Measurements from ENCODE around the gene PPP2R2D.

Gene PPP2R2D

DNA sequence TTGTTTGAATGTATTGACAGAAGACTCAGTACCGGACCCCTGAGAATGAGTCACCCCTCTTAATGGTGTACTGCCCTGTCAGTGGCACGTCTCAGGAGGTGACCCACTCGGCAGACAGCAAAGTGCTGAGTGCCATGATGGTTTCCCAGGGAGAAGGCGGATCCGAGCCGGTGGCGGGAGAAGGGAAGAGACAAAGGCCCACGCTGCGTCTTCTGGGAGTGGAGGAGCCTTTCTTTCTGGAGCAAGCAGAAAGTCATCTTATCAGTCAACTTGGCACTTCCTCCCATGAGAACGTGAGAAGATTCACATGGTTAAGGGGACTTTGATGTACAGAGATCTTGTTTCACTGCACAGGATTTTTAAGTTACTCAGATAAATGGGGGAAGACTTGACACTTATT lies 14.6 kb upstream of the PPP2R2D start:
- no peak for DNase-seq (ENCODE audit: low read depth in 2 of 3, low spot score in 2 of 3)

DNA sequence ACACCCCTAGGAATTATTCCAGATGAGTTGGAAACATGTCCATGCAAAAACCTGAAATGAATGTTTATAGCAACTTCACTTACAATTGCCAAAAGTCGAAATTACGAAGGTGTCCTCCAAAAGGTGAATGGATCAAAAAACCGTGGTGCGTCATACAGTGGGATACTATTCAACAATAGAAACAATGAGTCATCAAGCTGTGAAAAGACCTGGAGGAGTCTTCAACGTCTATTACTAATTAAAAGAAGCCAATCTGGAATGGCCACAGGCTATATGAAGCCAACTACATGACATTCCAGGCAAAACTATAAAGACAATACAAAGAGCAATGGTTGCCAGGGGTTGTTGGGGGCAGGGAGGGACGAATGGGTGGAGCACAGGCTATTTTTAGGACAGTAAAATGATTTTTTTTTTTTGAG lies 12.6 kb upstream of the PPP2R2D start:
- no peak for DNase-seq (ENCODE audit: low read depth in 2 of 3, low spot score in 2 of 3)

DNA sequence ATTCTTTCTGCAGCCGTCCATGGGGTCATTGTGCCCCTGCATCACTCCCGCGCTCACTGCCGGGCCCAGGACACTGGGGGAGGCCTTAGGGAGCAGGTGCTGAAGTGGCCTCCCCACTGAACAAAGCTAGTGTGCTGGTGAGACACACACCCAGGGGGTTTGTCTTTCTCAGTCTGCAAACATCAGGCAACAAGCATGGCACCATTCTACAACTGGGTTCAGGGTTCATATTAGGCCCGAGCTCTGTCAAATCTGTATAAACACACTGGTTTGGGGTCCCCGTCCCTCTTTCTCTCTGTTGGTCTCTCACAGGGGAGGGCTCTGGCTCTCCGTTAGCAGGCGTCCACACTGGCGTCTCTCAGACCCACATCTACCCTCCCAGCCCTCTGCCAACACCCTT lies 11.1 kb upstream of the PPP2R2D start:
- no peak for DNase-seq (ENCODE audit: low read depth in 2 of 3, low spot score in 2 of 3)

- DNase-seq (ENCODE audit: low read depth in 2 of 3, low spot score in 2 of 3): no peak
These were observed 10.3 kb upstream of the PPP2R2D start for GRCh38 chr10:131890276-131891195.

GRCh38 chr10:131891196-131891928 lies 9.4 kb upstream of the PPP2R2D start:
- DNase-seq (ENCODE audit: low read depth in 2 of 3, low spot score in 2 of 3): no peak

- no peak for DNase-seq (ENCODE audit: low read depth in 2 of 3, low spot score in 2 of 3)
These were observed 8.6 kb upstream of the PPP2R2D start for GRCh38 chr10:131891929-131892805.

DNA sequence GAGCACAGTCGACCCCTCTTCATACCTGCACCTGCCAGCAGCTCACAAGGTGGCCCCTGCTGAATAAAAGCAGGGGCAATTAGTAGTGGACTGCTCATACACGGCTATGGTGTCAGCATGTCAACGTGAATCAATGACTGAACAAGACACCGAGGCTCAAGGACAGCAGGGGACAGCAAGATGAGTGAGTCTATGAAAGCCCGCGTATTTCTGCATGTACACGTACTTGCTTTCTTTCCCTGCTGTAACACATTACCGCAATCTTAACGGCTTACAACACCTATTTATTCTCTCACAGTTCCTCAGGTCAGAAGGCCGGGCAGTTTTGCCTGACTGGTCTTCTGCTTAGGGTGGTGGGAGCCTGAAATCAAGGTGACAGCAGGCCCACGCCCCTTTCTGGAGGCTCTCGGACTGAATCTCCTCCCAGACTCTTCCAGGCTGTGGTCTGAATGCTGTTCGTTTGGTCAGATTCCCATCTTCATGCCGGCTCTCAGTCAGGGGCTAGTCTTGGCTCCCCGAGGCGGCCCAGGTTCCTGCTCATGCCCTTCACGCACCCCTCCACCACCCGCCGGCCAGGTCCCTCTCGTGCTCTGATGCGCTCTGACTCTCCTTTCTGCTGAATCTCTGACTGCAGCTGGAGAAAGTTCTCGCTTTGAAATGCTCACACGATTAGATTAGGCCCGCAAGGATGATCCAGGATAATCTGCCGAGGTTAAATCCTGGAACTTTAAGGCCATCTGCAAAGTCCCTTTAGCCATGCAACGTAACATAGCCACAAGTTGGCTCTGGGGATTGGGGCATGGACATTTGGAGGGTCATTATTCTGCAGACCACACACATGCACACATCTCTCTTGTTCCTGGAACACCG lies 7.8 kb upstream of the PPP2R2D start:
- no peak for DNase-seq (ENCODE audit: low read depth in 2 of 3, low spot score in 2 of 3)

DNA sequence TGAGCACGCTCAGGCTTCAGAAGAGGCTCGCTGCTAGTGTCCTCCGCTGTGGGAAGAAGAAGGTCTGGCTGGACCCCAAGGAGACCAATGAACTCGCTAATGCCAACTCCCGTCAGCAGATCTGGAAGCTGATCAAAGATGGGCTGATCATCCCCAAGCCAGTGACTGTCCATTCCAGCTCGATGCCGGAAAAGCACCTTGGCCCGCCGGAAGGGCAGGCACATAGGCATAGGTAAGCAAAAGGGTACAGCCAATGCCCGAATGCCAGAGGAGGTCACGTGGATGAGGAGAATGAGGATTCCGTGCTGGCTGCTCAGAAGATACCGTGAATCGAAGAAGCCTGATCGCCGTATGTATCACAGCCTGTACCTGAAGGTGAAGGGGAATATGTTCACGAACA lies 5.7 kb upstream of the PPP2R2D start:
- no peak for DNase-seq (ENCODE audit: low read depth in 2 of 3, low spot score in 2 of 3)

DNA sequence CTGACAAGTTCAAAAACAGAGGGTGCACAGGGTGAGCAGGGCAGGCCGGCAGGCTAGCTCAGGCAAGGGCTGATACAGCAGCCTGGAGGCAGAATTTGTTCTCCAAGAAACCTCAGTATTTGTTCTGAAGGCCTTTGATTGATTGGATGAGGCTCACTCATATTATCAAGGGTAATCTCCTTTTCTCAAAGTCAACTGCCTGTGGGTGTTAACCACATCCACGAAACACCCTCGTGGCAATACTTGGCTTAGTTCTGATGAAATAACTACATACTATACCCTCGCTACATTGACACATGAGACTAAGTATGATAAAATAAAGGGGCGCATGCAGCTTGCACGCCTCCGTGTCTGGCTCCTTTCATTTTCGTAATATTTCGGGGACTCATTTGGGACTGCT lies 4.4 kb upstream of the PPP2R2D start:
- DNase-seq (ENCODE audit: low read depth in 2 of 3, low spot score in 2 of 3): no peak

- DNase-seq (ENCODE audit: low read depth in 2 of 3, low spot score in 2 of 3): no peak
These were observed 3.4 kb upstream of the PPP2R2D start for GRCh38 chr10:131897297-131897899.

DNA sequence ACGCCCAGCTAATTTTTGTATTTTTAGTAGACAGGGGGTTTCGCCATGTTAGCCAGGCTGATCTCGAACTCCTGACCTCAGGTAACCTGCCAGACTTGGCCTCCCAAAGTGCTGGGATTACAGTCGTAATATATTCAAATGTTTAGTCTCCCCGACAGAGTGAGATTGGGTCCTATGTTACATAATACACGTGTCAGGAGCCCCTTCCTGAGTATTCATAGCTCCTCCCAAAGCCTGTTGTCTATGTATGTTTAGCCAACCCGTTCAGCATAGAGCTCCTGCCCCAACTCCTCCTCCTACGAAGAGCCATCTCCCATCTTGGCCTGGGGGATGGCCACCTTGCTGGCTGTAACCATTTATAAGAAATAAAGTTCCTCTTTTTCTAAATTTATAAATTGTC lies 2.7 kb upstream of the PPP2R2D start:
- no peak for DNase-seq (ENCODE audit: low read depth in 2 of 3, low spot score in 2 of 3)

GRCh38 chr10:131898713-131899112 lies 2.1 kb upstream of the PPP2R2D start:
- no peak for DNase-seq (ENCODE audit: low read depth in 2 of 3, low spot score in 2 of 3)

DNA sequence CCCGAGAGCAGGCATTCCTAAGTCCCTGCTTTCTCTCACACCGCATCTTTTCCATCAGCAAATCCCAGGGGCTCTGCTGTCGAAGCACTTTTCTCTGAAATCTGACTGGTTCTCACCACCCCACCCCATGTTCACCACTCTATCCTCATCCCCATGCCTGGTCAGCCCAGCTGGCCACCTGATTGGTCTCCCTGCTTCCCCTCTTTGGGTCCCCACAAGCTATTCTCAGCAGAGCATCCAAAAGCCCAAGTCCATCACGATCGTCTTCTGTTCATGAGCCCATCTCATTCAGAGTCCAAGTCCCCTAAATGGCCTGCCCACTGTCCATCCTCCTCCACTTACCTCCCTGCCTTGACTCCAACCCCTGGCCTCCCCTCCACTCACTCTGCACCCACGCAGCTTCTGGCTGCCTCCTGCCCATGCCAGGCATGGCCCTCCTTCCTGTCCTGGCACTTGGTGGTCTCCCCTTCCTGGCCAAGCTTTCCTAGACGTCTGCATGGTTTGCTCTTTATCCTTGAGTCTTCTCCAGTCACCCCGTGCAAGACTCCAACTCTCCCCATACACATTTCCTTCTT lies 1.6 kb upstream of the PPP2R2D start:
- DNase-seq (ENCODE audit: low read depth in 2 of 3, low spot score in 2 of 3): no peak

GRCh38 chr10:131899695-131900349 lies 986 bp upstream of the PPP2R2D start:
- DNase-seq (ENCODE audit: low read depth in 2 of 3, low spot score in 2 of 3): no peak

DNA sequence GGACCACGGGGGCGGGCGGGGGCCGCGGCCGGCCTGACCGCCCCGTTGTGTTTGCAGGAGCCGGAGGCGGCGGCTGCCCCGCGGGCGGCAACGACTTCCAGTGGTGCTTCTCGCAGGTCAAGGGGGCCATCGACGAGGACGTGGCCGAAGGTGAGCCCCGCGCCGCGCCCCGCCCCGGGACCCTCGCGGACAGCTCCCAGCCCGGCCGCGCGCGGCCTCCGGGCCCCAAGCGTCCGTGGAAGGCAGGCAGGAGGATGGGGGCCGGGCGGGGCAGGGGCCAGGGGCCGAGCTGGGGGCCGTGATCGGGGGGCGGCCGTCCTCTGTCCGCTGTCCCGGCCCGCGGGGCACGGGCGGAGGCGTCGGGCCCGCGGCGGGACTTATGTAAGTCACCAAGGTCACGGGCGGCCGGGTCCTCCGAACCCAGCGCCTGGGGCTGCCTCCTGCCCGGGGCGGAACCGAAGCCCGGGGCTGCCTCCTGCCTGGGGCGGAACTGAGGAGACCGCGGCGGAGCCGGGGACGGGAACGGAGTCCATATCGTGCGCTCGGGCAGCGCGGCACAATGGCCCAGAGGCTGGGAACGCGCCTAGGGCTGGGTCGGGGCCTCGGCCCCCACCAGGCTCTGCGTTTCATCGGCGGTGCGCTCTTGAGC lies 497 bp downstream of the PPP2R2D start:
- DNase-seq (ENCODE audit: low read depth in 2 of 3, low spot score in 2 of 3): peak in 1 of 3 experiments; percentile 17

GRCh38 chr10:131902211-131902610 lies 1.4 kb downstream of the PPP2R2D start:
- DNase-seq (ENCODE audit: low read depth in 2 of 3, low spot score in 2 of 3): no peak

GRCh38 chr10:131902691-131903090 lies 1.9 kb downstream of the PPP2R2D start:
- DNase-seq (ENCODE audit: low read depth in 2 of 3, low spot score in 2 of 3): no peak

GRCh38 chr10:131905267-131905571 lies 4.4 kb downstream of the PPP2R2D start:
- DNase-seq (ENCODE audit: low read depth in 2 of 3, low spot score in 2 of 3): no peak
